ENCODE data around the gene CCDC57.

CCDC57 gene

GRCh38 chr17:82070611-82071010 lies 142.0 kb downstream of the CCDC57 start:
- no peaks in the 10 kb centered on the region for H3K9me3 Mint-ChIP-seq
- H3K4me3 Mint-ChIP-seq: no peak overlapping the region
- peaks cover 3% of the 10 kb centered on the region for H3K36me3 Mint-ChIP-seq (ENCODE audit: low read depth)
- no peaks in the 10 kb centered on the region for H3K27me3 Mint-ChIP-seq
- H3K4me1 Mint-ChIP-seq (ENCODE audit: low read depth): peaks cover 6% of the 10 kb centered on the region
- DNase-seq: no peak
- no peak overlapping the region for H3K27ac Mint-ChIP-seq

GRCh38 chr17:82065638-82066303 lies 146.9 kb downstream of the CCDC57 start, which contains the start of gene DUS1L:
DUS1L (minus strand) TSS chr17:82065804; CDS start chr17:82065059, 745 bp downstream.
- DNase-seq: peak; percentile 86
- H3K36me3 Mint-ChIP-seq (ENCODE audit: low read depth): peaks cover 38% of the 10 kb centered on the region
- peak within 1 kb of the TSS; percentile 94 for H3K27ac Mint-ChIP-seq
- H3K9me3 Mint-ChIP-seq: no peaks in the 10 kb centered on the region
- no peaks in the 10 kb centered on the region for H3K27me3 Mint-ChIP-seq
- H3K4me1 Mint-ChIP-seq (ENCODE audit: low read depth): peaks cover 15% of the 10 kb centered on the region
- H3K4me3 Mint-ChIP-seq: peak within 1 kb of the TSS; percentile 84

- H3K4me1 Mint-ChIP-seq (ENCODE audit: low read depth): peaks cover 15% of the 10 kb centered on the region
- no peaks in the 10 kb centered on the region for H3K27me3 Mint-ChIP-seq
- H3K9me3 Mint-ChIP-seq: no peaks in the 10 kb centered on the region
- peak overlapping the region; percentile 82 for H3K27ac Mint-ChIP-seq
- DNase-seq: no peak
- H3K4me3 Mint-ChIP-seq: peak overlapping the region; percentile 82
- H3K36me3 Mint-ChIP-seq (ENCODE audit: low read depth): peaks cover 44% of the 10 kb centered on the region
These were observed 147.4 kb downstream of the CCDC57 start for GRCh38 chr17:82065193-82065637.

- Mint-ChIP-seq H3K4me1 (ENCODE audit: low read depth) (peaks cover 15% of the 10 kb centered on the region), H3K27me3 (no peaks in the 10 kb centered on the region), H3K27ac (peak overlapping the region; percentile 82), H3K36me3 (ENCODE audit: low read depth) (peaks cover 50% of the 10 kb centered on the region), H3K4me3 (peak overlapping the region; percentile 82), H3K9me3 (no peaks in the 10 kb centered on the region)
- no peak for DNase-seq
These were observed 148.0 kb downstream of the CCDC57 start for GRCh38 chr17:82064433-82065192.

DNA sequence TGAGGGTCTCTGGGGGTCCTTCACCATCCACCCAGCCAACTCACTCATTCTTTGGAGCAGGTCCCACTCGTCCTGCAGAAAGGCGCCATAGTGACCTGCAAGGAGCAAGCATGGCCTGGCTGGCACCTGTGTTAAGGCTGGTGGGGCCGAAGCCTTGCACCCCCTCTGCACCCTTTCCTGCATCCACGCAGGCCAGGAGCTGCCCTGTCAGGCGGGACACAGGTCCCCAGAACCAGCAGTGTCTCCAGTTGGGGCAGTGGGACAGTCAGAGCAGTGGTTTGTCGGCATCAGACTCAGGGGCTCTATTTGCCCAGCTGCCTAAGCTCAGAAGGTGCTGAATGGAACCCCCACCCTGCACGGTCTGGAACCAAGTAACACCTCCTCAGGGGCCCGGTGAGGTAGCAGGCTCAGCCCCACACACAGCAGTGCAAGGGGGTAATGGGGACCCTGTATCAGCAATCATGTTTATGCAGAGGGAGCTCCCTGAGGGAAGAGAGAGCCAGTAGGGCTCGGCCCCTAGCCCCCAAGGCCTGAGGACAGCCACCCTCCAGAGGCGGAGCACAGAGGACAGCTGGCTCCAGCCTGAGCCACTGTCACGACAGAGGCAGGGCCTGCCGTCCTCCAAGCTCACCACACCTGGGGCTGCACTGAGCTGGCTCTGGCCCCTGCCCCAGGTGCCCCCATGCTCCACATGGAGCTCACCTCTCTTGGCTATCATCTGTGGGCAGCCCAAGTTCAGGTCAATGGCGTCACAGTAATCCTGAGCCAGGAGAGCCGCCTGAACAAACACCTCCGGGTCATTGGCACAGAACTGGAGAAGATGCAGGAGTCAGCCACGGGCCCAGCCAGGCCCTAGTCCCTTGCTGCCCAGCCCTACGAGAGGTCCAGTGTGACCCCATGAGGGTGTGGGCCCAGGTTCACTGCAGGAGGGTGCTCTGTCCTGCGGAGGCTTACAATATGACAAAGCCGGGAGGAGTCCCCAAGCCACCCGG lies 148.9 kb downstream of the CCDC57 start:
- Mint-ChIP-seq H3K9me3 (no peaks in the 10 kb centered on the region), H3K4me1 (ENCODE audit: low read depth) (peaks cover 15% of the 10 kb centered on the region), H3K4me3 (peak overlapping the region; percentile 82), H3K36me3 (ENCODE audit: low read depth) (peaks cover 59% of the 10 kb centered on the region), H3K27ac (peak overlapping the region; percentile 82), H3K27me3 (no peaks in the 10 kb centered on the region)
- DNase-seq: no peak

DNA sequence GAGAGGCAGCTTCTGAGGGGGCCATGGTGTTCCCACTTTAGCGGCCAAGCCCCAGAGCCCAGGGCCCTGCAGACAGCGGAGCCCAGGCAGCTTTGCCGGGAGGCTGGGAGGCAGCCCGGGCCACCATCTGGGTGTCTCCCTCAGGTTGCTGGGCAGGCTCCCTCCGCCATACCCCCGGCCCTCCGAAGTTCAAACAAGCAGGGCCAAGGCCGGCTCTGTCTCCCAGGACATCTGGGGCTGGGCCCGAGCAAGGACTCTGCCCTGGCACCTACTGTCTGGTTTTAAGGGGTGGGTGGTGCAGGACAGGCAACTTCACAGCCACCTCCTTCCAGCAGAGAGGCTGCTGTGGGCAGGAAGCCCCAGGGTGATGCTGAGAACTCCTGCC lies 149.7 kb downstream of the CCDC57 start:
- peak overlapping the region; percentile 26 for H3K27ac Mint-ChIP-seq
- peaks cover 66% of the 10 kb centered on the region for H3K36me3 Mint-ChIP-seq (ENCODE audit: low read depth)
- no peaks in the 10 kb centered on the region for H3K27me3 Mint-ChIP-seq
- H3K4me3 Mint-ChIP-seq: no peak overlapping the region
- H3K4me1 Mint-ChIP-seq (ENCODE audit: low read depth): peaks cover 15% of the 10 kb centered on the region
- no peaks in the 10 kb centered on the region for H3K9me3 Mint-ChIP-seq
- DNase-seq: no peak

GRCh38 chr17:82062076-82062983 lies 150.3 kb downstream of the CCDC57 start:
- no peaks in the 10 kb centered on the region for H3K27me3 Mint-ChIP-seq
- DNase-seq: no peak
- peaks cover 73% of the 10 kb centered on the region for H3K36me3 Mint-ChIP-seq (ENCODE audit: low read depth)
- no peaks in the 10 kb centered on the region for H3K9me3 Mint-ChIP-seq
- peaks cover 15% of the 10 kb centered on the region for H3K4me1 Mint-ChIP-seq (ENCODE audit: low read depth)
- no peak overlapping the region for H3K4me3 Mint-ChIP-seq
- H3K27ac Mint-ChIP-seq: peak overlapping the region; percentile 68

GRCh38 chr17:82061047-82061925 lies 151.4 kb downstream of the CCDC57 start:
- Mint-ChIP-seq H3K4me1 (ENCODE audit: low read depth) (peaks cover 12% of the 10 kb centered on the region), H3K27me3 (no peaks in the 10 kb centered on the region), H3K9me3 (no peaks in the 10 kb centered on the region), H3K27ac (peak overlapping the region; percentile 61), H3K36me3 (ENCODE audit: low read depth) (peaks cover 81% of the 10 kb centered on the region), H3K4me3 (no peak overlapping the region)
- DNase-seq: no peak

DNA sequence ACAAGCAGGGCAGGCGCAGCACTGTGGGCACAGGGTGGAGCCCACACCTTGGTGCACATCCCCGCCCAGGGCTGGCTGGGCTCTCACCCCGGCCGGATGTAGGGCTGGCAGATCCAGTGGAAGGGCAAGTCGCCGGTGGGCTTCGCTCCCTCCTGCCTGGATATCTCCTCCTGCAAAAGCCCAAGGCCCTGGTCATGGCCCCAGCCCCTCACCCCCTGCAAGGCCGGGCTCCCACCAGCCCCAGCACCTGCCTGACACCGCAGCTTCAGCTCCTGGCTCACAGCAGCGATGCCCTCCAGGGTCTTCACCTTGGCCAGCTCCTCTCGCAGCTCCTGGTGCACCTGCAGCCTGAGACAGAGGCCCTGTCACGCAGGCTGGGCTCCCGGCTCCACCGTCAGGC lies 152.0 kb downstream of the CCDC57 start:
- DNase-seq: no peak
- Mint-ChIP-seq H3K4me3 (no peak overlapping the region), H3K4me1 (ENCODE audit: low read depth) (peaks cover 9% of the 10 kb centered on the region), H3K27ac (no peak overlapping the region), H3K27me3 (no peaks in the 10 kb centered on the region), H3K9me3 (no peaks in the 10 kb centered on the region), H3K36me3 (ENCODE audit: low read depth) (peaks cover 84% of the 10 kb centered on the region)

- Mint-ChIP-seq H3K27me3 (no peaks in the 10 kb centered on the region), H3K4me3 (no peak overlapping the region), H3K27ac (peak overlapping the region; percentile 55), H3K36me3 (ENCODE audit: low read depth) (peaks cover 89% of the 10 kb centered on the region), H3K9me3 (no peaks in the 10 kb centered on the region), H3K4me1 (ENCODE audit: low read depth) (peaks cover 9% of the 10 kb centered on the region)
- DNase-seq: no peak
These were observed 152.7 kb downstream of the CCDC57 start for GRCh38 chr17:82060001-82060380.

DNA sequence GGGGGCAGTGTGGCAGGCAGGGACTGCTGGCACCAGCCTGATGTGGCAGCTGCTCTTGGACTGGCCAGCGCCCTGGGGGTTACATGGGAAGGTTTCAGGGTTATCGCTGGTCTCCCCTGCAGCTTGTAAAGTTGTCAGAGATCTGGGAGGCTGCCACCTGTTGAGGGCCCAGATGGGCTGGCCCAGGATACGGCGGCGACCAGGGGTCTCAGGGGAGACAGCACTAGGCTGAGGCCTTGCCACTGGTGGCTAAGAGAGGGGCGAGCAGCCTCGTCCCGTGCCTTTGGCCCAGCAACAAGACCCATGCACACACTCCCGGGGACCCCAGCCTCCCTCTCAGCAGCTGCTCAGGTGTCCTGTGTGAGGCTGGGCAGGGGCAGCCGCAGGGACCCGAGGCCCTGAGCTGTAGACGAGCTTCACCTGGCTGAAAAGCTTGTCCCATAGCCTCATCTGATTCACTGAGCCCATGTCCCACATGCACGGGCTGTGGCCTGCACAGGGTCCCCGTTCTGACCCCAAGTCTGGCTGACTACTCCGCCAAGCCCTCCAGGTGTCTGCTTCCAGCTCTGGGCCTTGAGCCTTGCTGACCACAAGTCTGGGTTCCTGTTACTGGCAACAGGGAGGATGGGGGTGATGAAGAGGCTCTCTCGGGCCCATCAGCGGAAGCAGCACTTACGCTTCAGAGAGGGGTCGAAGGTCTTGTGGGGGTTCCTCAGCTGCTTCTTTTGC lies 153.2 kb downstream of the CCDC57 start:
- H3K36me3 Mint-ChIP-seq (ENCODE audit: low read depth): peaks cover 92% of the 10 kb centered on the region
- H3K27me3 Mint-ChIP-seq: no peaks in the 10 kb centered on the region
- H3K9me3 Mint-ChIP-seq: no peaks in the 10 kb centered on the region
- no peak overlapping the region for H3K27ac Mint-ChIP-seq
- H3K4me1 Mint-ChIP-seq (ENCODE audit: low read depth): peaks cover 11% of the 10 kb centered on the region
- H3K4me3 Mint-ChIP-seq: no peak overlapping the region
- no peak for DNase-seq

GRCh38 chr17:82058855-82059249 lies 153.8 kb downstream of the CCDC57 start:
- H3K4me1 Mint-ChIP-seq (ENCODE audit: low read depth): peaks cover 5% of the 10 kb centered on the region
- H3K9me3 Mint-ChIP-seq: no peaks in the 10 kb centered on the region
- DNase-seq: no peak
- no peaks in the 10 kb centered on the region for H3K27me3 Mint-ChIP-seq
- H3K4me3 Mint-ChIP-seq: no peak overlapping the region
- peak overlapping the region; percentile 8 for H3K27ac Mint-ChIP-seq
- H3K36me3 Mint-ChIP-seq (ENCODE audit: low read depth): peaks cover 92% of the 10 kb centered on the region
